Measurements from ENCODE around the gene PSMD11.

DNA sequence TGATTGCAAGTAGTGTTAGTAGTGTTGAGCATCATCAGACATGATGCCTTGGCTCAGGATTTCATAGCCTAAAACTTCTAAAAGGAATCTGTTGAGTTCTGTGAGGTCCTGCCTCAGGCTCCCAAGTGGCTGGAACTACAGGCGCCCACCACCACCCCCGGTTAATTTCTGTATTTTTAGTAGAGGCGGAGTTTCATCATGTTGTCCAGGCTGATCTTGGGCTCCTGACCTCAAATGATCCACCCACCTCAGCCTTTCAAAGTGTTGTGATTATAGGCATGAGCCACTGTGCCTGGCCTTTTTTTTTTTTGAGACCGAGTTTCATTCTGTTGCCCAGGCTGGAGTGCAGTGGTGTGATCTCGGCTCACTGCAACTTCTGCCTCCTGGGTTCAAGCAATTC is 5.7 kb downstream of the PSMD11 start:
- TF ChIP-seq CTCF (conservative IDR thresholded peaks at IDR 0.05; ENCODE audit: low read depth, low read length) (no peak), EZH2 (IDR thresholded peaks at IDR 0.05; ENCODE audit: low read length, unreplicated experiment) (no peak)

Data from PC-3 (cell line).